Measurements from ENCODE around the gene IL1RAPL1.
"Not testable (repeated sequence)": the region's sequence is repeated elsewhere in the genome, so short reads cannot be mapped to it uniquely, and the experiment has no call there.

IL1RAPL1 gene

GRCh38 chrX:29315931-29316330 is 728.7 kb downstream of the IL1RAPL1 start:
- Histone ChIP-seq H3K9ac (ENCODE audit: insufficient read length, low read depth) (no peak overlapping the region), H3K9me3 (ENCODE audit: insufficient read depth, low read length) (no peaks in the 10 kb centered on the region), H3K4me3 (ENCODE audit: insufficient read length, low read depth) (no peak overlapping the region), H3K4me1 (ENCODE audit: insufficient read depth, insufficient read length) (no peaks in the 10 kb centered on the region), H3K27me3 (ENCODE audit: insufficient read depth, insufficient read length) (no peaks in the 10 kb centered on the region), H3K36me3 (ENCODE audit: insufficient read depth, insufficient read length, low read length) (no peaks in the 10 kb centered on the region)
- no peak for TF ChIP-seq ZNF274 (IDR thresholded peaks at IDR 0.05; ENCODE audit: low read depth, low read length)
- no peak for TF ChIP-seq SUZ12 (IDR thresholded peaks at IDR 0.05; ENCODE audit: extremely low read depth, insufficient read depth, insufficient read length)
- TF ChIP-seq YY1 (IDR thresholded peaks at IDR 0.05; ENCODE audit: insufficient read depth, insufficient read length): no peak
- DNase-seq (ENCODE audit: low read depth, low spot score): no peak

DNA sequence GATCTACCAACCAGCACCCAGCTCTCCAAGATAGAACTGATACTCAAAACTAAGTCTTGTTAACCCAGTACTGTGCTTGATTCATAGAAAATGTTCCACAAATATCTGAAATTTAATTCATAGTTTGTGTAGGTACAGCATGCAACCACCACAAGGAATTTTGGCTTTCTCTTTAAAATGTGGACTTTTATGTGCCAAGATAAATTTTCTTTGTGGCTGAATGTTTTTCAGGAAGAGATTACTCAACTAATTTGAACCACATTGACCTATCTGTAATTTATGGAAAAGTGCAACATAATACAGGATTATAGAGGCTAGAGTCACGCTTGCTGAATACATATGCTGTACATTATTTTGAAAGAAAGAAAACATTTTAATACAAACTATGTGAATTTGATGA is 730.8 kb downstream of the IL1RAPL1 start:
- TF ChIP-seq SUZ12 (IDR thresholded peaks at IDR 0.05; ENCODE audit: extremely low read depth, insufficient read depth, insufficient read length) (no peak), YY1 (IDR thresholded peaks at IDR 0.05; ENCODE audit: insufficient read depth, insufficient read length) (no peak), ZNF274 (IDR thresholded peaks at IDR 0.05; ENCODE audit: low read depth, low read length) (no peak)
- DNase-seq (ENCODE audit: low read depth, low spot score): no peak
- H3K9ac ChIP-seq (ENCODE audit: insufficient read length, low read depth): no peak overlapping the region
- H3K27me3 ChIP-seq (ENCODE audit: insufficient read depth, insufficient read length): no peaks in the 10 kb centered on the region
- no peaks in the 10 kb centered on the region for H3K4me1 ChIP-seq (ENCODE audit: insufficient read depth, insufficient read length)
- no peak overlapping the region for H3K4me3 ChIP-seq (ENCODE audit: insufficient read length, low read depth)
- H3K9me3 ChIP-seq (ENCODE audit: insufficient read depth, low read length): no peaks in the 10 kb centered on the region
- H3K36me3 ChIP-seq (ENCODE audit: insufficient read depth, insufficient read length, low read length): no peaks in the 10 kb centered on the region

GRCh38 chrX:29332429-29332828 is 745.2 kb downstream of the IL1RAPL1 start:
- DNase-seq (ENCODE audit: low read depth, low spot score); H3K36me3 ChIP-seq (ENCODE audit: insufficient read depth, insufficient read length, low read length); H3K27me3 ChIP-seq (ENCODE audit: insufficient read depth, insufficient read length); H3K4me1 ChIP-seq (ENCODE audit: insufficient read depth, insufficient read length); H3K9me3 ChIP-seq (ENCODE audit: insufficient read depth, low read length); H3K9ac ChIP-seq (ENCODE audit: insufficient read length, low read depth); H3K4me3 ChIP-seq (ENCODE audit: insufficient read length, low read depth): not testable (repeated sequence)

GRCh38 chrX:29333091-29333490 is 745.8 kb downstream of the IL1RAPL1 start:
- not testable (repeated sequence) for H3K4me1 ChIP-seq (ENCODE audit: insufficient read depth, insufficient read length); H3K36me3 ChIP-seq (ENCODE audit: insufficient read depth, insufficient read length, low read length); H3K9me3 ChIP-seq (ENCODE audit: insufficient read depth, low read length); H3K27me3 ChIP-seq (ENCODE audit: insufficient read depth, insufficient read length); H3K9ac ChIP-seq (ENCODE audit: insufficient read length, low read depth); DNase-seq (ENCODE audit: low read depth, low spot score); H3K4me3 ChIP-seq (ENCODE audit: insufficient read length, low read depth)

DNA sequence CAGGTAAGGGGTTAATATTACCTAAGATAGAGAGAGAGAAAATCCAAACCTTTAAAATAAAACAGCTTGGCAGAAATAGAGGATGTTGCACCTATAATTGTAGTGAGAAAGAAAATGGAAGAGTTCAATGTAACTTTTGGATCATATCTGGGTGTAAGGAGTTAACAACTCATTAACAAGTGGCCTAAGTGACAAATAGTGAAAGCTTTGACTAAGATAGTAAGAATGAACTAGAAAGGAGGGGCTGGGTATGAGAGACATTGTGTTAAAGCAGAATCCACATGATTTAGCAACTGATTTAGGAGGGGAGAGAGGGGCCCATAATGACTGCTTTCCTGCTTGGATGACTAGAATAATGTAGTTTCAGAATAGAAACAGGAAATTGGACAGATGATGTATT is 761.0 kb downstream of the IL1RAPL1 start:
- H3K4me3 ChIP-seq (ENCODE audit: insufficient read length, low read depth): no peak overlapping the region
- TF ChIP-seq YY1 (IDR thresholded peaks at IDR 0.05; ENCODE audit: insufficient read depth, insufficient read length) (no peak), SUZ12 (IDR thresholded peaks at IDR 0.05; ENCODE audit: extremely low read depth, insufficient read depth, insufficient read length) (no peak), ZNF274 (IDR thresholded peaks at IDR 0.05; ENCODE audit: low read depth, low read length) (no peak)

DNA sequence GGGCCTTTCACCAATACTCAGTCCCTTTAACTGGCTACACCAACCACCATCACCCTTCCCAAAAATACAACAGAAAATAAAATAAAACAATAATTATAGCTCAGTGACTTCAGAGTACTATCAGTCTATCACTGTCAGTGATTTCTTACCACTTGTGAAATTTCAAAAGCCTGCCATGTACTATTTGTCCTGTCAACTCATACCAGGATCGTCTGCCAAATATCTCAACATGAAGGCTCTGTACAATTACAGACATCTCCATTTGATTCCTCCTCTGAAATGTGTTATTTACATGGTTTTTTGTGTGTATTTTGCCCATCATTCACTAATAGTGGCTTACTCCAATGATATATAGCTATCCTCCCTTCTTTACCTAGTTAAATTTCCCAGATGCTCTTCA is 772.0 kb downstream of the IL1RAPL1 start:
- no peak overlapping the region for H3K9ac ChIP-seq (ENCODE audit: insufficient read length, low read depth)
- H3K9me3 ChIP-seq (ENCODE audit: insufficient read depth, low read length): no peaks in the 10 kb centered on the region
- no peak for DNase-seq (ENCODE audit: low read depth, low spot score)
- H3K4me1 ChIP-seq (ENCODE audit: insufficient read depth, insufficient read length): no peaks in the 10 kb centered on the region
- TF ChIP-seq SUZ12 (IDR thresholded peaks at IDR 0.05; ENCODE audit: extremely low read depth, insufficient read depth, insufficient read length) (no peak), YY1 (IDR thresholded peaks at IDR 0.05; ENCODE audit: insufficient read depth, insufficient read length) (no peak), ZNF274 (IDR thresholded peaks at IDR 0.05; ENCODE audit: low read depth, low read length) (no peak)
- H3K36me3 ChIP-seq (ENCODE audit: insufficient read depth, insufficient read length, low read length): no peaks in the 10 kb centered on the region
- no peak overlapping the region for H3K4me3 ChIP-seq (ENCODE audit: insufficient read length, low read depth)
- no peaks in the 10 kb centered on the region for H3K27me3 ChIP-seq (ENCODE audit: insufficient read depth, insufficient read length)

More for the DNA sequence above, 761.0 kb downstream of the IL1RAPL1 start:
- no peaks in the 10 kb centered on the region for H3K4me1 ChIP-seq (ENCODE audit: insufficient read depth, insufficient read length)
- H3K9ac ChIP-seq (ENCODE audit: insufficient read length, low read depth): no peak overlapping the region
- no peaks in the 10 kb centered on the region for H3K27me3 ChIP-seq (ENCODE audit: insufficient read depth, insufficient read length)
- DNase-seq (ENCODE audit: low read depth, low spot score): no peak
- no peaks in the 10 kb centered on the region for H3K9me3 ChIP-seq (ENCODE audit: insufficient read depth, low read length)
- H3K36me3 ChIP-seq (ENCODE audit: insufficient read depth, insufficient read length, low read length): no peaks in the 10 kb centered on the region

GRCh38 chrX:29374765-29375164 is 787.5 kb downstream of the IL1RAPL1 start:
- H3K36me3 ChIP-seq (ENCODE audit: insufficient read depth, insufficient read length, low read length); H3K4me1 ChIP-seq (ENCODE audit: insufficient read depth, insufficient read length); H3K4me3 ChIP-seq (ENCODE audit: insufficient read length, low read depth); H3K27me3 ChIP-seq (ENCODE audit: insufficient read depth, insufficient read length); H3K9me3 ChIP-seq (ENCODE audit: insufficient read depth, low read length); H3K9ac ChIP-seq (ENCODE audit: insufficient read length, low read depth); DNase-seq (ENCODE audit: low read depth, low spot score): not testable (repeated sequence)

DNA sequence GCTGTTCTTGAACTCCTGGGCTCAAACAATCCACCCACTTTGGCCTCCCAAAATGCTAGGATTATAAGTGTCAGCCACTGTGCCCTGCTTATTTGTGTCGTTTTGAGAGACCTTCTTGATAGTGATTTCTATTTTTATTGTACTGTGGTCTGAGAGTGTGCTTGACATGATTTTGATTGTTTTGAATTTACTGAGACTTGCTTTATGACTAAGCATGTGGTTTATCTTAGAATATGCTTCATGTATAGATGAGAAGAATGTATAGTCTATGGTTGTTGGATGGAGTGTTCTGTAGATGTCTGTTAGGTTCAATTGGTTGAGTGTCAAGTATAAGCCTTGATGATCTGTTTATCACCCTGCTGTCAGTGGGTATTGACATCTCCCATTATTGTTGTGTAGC is 789.3 kb downstream of the IL1RAPL1 start:
- Histone ChIP-seq H3K27me3 (ENCODE audit: insufficient read depth, insufficient read length) (no peaks in the 10 kb centered on the region), H3K9ac (ENCODE audit: insufficient read length, low read depth) (no peak overlapping the region), H3K4me1 (ENCODE audit: insufficient read depth, insufficient read length) (no peaks in the 10 kb centered on the region), H3K9me3 (ENCODE audit: insufficient read depth, low read length) (no peaks in the 10 kb centered on the region), H3K4me3 (ENCODE audit: insufficient read length, low read depth) (no peak overlapping the region), H3K36me3 (ENCODE audit: insufficient read depth, insufficient read length, low read length) (no peaks in the 10 kb centered on the region)
- DNase-seq (ENCODE audit: low read depth, low spot score): no peak
- no peak for TF ChIP-seq YY1 (IDR thresholded peaks at IDR 0.05; ENCODE audit: insufficient read depth, insufficient read length)
- no peak for TF ChIP-seq ZNF274 (IDR thresholded peaks at IDR 0.05; ENCODE audit: low read depth, low read length)
- no peak for TF ChIP-seq SUZ12 (IDR thresholded peaks at IDR 0.05; ENCODE audit: extremely low read depth, insufficient read depth, insufficient read length)

Data from NT2/D1 (cell line).